NCI-H1436 treated with DMSO at 0.1 percent for 48 hours (cell line): Measurements from ENCODE around the gene ZMYND12.

Experiments used
- DNase-seq: peaks from one replicate; lab custom pipeline; 2025; lab: John Stamatoyannopoulos, UW

ZMYND12 gene

DNA sequence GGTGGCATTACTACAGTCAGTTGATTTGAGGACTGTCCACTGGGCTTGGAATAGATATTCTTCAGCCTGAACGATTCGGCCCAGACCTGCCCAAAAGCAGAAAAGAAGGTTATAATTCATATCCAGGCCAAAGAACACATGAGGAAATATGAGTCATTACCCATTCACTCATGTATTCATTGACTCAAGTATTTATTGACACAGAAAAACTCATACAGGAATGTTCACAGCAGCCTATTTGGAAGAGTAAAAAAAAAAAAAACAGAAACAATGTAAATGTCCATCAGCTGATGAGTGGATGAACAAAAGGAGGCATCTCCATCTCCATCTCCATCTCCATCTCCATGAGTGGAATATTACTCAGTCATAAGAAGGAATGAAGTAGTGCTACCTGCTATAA lies 15.9 kb downstream of the ZMYND12 start:
- DNase-seq, result no peak

DNA sequence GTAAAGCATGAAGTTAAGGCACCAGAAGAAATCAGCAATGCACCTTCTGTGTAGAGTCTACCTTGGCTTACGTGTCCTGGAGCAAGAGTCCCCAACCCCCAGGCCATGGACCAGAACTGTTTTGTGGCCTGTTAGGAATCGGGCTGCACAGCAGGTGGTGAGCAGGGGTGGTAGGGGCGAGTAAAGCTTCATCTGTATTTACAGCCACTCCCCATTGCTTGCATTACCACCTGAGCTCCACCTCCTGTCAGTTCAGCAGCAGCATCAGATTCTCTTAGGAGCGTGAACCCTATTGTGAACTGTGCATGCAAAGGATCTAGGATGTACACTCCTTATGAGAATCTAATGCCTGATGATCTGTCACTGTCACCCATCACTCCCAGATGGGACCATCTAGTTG lies 21.5 kb downstream of the ZMYND12 start:
- no peak for DNase-seq

DNA sequence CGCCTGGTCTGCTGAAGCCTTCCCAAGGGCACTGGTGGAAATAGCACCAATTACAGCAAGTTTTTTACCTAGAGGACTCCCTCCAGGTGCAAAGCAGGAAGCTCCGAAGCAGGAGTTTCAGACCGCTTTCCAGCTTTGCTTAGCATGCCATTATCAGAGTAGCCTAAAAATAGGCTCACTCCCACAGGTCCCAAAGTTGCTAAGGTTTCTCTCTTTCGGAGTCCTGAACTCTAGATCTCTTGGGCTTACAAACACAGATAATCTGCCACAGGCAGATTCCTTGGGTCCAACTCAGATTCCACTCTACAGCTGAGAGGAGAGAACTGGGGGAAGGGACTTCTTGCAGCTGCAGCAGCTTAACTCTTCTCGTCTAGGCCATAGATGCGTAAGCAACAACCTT lies 22.5 kb downstream of the ZMYND12 start:
- no peak for DNase-seq

DNA sequence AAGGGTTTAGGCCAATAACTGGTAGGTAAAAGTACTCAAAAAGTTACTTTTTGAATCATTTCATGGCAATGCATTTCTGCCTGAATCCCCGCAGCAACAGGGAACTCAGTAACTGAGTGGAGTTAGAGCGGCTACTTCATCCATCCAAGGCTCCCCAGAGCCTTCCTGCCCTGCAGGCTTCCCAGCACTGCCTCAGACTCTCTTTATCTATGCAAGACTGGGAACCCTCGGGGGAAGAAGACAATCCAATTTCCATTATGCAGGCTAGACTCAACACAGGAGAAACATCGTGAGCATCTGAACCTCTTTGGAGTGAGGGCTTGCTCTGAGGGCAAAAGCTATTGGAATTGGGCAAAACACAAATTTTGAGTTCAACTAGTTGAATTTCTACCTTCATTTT lies 23.1 kb downstream of the ZMYND12 start:
- DNase-seq, result no peak

DNA sequence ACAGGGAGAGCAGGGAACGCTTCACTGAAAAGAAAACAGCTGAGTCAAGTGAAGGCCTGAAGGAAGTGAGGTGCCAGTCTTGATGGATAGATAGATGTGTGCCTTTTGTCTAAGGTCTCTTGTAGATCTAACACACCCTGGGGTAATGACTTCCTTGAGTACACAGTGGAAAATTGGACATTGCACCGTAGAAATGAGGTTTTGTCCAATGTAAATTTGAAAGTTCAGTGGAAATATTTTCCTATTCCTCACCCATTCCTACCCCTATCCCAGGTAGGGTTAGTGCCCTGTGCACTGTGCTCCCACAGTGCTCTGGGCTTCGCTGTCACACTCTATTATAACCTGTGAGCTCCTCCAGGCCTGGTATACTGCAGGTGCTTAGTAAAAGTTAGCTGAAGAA lies 24.3 kb downstream of the ZMYND12 start:
- no peak for DNase-seq

DNA sequence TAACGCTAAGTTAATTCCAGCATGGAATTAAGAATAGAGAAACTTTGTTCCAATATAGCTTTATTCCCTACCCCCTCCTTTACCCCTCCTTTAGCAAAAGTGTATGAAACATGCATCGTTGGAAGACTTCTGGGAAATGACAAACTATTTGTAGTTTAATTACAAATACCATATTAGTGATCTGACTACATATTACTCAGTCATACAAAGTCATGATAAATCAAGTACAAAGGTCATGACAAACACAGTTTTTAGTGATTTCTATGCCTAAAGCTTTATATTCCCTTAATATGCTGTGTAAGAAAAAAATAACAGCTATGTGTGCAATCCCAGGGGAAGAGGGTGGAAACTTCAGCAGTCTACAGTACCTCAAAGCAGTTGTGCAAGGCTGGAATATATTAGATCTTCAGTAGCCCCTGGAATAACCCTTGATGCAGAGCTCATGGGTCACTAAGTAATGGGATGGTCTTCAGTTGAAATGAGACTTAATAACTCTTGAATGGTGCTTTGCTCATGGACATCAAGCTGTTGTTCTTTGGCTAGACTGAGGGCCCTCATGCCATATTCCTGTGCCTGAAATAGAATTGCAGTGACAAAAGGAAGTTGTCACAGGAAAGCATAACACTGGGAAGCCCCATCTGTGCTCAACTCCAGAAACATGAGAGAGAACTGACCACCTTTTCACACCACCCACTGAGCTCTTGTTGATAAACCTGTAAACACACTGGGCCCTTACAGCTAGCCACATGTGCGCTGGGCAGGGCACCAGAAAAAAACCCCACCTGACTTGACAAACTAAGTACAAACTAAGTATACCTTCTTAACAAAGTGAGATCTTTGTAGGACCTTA lies 25.3 kb downstream of the ZMYND12 start:
- no peak for DNase-seq

DNA sequence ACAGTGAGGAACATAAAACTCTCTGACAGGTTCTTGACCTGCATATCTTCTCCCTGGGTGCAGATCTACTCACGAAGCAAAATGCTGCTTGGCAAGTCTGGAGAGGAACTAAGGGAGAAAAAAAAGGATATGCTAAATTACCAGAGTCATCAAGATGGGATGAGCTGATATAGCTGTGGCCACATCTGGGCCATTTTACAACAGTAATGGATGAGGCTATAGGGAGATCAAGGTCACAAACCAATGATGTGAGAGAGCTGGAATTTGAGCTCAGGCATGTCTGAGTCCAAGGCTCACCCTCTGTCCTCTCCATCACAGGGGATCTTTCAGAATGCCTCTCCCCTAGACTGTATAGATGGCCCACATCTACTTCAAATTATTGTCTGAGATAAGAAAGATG lies 26.2 kb downstream of the ZMYND12 start:
- DNase-seq, result no peak

DNA sequence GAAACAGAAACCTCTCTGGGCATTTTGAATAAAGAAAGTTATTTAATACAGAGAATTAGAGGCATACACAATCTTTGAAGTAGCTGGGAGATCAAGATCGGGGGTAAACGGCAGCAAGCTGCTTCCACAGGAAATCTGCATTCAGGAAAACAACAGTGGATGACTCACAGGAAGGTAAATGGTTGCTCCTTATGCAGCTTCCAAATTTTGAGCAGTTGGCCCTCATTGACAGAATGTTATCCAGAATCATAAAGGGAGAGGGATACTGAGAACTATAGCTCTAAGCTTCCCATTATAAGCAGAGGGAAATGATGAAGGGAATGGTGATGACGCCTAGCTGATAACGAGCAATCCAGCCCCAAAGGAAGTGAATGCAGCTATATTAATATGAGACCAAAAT lies 28.6 kb downstream of the ZMYND12 start:
- DNase-seq, result no peak

DNA sequence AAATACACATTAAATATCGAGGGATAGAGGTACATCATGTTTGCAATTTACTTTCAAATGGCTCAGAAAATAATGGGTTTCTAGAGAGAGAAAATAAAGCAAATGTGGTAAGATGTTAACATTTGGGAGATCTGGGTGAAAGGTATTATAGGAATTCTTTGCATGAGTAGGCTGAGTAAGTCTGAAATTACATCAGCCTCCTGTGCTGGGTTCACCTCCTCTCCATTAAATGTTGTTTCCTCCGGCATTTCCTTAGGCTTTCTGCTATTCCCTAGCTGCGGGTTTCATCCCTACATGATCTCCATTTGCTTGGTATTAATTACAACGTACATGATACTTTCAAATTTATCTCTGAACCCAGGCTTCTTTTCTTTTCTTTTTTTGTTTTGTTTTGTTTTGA lies 31.6 kb downstream of the ZMYND12 start:
- DNase-seq, result no peak

DNA sequence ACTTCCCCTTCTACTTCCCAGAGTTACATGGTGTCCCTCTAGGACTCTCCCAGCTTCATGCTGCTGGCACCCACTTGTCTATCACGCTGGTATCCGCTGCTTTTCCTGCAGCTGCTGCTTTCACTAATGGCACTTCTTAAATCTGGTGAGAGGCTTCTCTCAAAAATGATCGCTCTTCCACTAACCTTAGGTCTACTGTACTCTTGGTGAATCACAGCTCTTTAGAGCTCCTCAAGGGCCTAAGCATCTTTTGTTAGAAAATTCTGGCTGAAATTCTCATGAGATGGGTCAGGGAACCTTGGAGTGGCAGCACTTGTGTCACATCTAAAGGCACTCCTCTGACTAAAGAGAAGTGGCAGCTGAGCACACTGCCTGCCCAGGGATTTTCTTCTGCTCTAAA lies 32.1 kb downstream of the ZMYND12 start:
- peak; percentile 33 for DNase-seq

DNA sequence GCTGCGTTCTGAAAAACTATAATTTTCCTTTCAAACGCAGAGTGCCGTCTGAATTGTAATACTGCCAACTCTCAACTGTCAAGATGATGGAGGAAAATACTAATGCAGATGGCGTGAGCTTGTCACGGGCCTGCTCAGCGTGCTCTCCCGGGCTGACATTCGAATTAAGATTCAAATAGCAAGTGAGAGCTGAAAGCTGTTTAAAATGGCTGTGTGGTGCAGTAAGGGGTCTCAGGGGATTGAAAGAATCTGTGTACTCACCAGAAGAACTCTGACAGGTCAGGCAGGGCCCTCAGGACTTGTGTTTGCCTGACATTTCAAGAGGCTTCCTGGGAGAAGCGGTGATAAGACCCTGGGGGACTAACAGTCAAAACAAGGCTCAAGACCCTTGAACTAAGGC lies 33.1 kb downstream of the ZMYND12 start:
- DNase-seq, result peak; percentile 80

DNA sequence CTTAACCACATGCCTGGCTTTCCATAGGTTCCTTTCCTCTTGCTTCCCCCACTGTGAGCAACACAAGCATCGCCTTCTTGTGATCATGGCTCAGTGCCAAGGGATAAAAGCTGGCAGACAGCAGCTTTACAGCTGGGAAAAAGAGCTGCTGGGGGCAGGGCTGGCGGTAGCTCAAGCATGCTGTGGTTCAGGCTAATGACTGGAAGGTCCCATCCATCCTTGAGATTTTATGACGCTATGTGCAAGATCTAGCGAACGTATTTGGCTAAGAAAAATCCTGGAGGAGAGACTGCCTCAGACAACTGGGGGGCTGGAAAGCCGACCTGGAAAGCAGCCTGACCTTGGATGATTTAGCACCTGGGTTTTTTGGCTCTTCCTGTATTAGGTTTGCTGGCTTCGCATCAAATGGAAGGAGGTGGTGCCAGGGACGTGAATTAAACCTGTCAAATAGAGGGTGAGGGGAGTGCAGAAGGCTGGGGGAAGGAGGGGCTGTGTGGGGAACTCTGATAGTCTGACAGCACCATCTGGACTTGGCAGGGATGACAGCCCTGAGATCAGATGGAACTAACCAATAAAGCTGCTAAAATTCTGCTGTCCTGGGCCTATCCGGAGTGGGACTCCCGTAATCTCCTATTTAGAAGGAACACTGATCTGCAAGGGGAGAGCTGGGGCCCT lies 34.8 kb downstream of the ZMYND12 start:
- DNase-seq, result peak; percentile 63

DNA sequence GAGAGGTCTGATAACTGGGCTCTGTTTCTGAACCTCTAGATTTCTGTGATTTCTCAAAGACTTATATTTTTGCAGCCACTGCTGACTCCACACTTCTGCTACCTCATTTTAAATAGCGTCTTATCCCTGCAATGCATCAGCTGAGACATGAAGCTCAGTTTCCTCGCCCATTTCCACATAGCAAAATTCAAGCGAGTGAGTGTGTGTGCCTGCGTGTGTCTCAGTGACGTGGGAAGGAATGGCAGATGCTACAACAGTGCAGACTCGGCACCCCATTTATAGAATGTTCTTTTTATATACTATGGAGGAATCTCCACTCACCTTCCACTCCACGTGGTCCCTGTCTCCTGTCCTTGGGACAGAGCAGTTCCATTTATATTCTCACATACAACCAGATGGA lies 35.7 kb downstream of the ZMYND12 start:
- DNase-seq, result no peak

DNA sequence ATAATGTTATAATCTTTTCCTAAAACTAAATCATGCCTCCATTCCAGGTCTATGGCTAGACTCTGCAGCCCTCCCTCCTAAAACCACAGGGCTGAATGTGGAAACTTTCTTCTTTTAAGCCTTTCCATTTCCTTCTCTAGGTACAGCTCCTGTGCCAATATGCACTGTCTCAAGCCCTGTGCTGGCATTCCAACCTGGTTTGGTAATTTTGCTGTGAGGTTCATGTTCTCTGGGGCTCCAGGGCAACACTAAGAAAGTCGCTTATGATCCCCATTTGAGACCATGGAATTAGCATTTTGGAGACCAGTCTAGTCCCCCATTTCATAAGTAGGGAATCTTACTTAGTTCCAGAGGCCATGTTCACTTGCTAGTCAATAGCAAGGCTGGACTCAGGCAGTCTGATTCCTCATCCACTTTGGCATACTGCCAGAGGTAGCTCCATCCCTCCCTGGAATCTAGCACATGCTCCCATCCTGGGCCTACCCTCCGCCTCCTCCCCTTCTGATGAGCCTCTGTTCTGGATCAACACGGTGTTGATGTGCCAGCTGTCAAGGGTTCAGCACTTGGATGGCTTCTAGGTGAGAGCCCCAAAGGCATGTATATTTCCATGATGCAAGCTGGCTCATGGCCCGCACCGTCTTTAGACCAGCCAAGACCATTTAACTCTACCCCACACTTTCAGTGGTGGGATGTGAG lies 36.5 kb downstream of the ZMYND12 start:
- DNase-seq, result no peak

DNA sequence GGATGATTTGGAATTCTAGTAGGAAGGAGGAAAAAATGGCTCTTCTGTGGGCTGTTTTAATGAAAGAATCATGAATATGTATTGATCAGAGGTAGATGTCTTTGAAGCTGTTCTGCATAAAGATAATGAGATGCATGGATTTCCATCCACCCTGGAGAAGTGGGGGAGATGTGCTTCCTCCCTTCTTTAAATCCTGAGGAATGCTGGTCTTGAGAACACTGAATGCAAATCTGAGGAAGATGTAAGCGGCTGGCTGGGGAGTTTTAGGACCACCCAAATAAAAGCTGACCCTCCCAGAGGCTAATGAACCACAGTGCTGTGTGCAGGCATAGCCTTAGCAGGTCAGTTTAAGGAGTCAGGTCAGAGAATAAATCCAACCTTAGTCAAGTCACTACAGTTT lies 37.3 kb downstream of the ZMYND12 start:
- DNase-seq, result no peak

DNA sequence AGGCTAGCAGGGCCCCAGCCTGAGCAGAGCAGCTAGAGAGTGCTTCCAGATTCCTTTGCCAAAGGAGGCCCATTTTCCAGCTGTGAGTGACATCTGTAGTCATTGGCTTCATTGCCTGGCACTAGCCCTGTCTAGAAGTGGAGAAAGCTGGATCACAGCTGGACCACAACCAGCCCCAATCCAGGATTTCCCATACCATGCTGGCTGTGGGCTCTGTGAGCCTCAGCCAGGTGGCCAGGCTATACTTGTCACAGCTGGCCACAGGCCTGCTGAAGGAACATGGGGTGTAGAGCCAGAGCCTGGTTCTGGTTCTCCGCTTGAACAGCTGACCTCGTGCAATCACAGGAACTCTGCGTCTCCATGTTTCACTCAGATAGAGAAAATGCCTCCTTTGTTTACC lies 38.7 kb downstream of the ZMYND12 start:
- DNase-seq, result no peak

DNA sequence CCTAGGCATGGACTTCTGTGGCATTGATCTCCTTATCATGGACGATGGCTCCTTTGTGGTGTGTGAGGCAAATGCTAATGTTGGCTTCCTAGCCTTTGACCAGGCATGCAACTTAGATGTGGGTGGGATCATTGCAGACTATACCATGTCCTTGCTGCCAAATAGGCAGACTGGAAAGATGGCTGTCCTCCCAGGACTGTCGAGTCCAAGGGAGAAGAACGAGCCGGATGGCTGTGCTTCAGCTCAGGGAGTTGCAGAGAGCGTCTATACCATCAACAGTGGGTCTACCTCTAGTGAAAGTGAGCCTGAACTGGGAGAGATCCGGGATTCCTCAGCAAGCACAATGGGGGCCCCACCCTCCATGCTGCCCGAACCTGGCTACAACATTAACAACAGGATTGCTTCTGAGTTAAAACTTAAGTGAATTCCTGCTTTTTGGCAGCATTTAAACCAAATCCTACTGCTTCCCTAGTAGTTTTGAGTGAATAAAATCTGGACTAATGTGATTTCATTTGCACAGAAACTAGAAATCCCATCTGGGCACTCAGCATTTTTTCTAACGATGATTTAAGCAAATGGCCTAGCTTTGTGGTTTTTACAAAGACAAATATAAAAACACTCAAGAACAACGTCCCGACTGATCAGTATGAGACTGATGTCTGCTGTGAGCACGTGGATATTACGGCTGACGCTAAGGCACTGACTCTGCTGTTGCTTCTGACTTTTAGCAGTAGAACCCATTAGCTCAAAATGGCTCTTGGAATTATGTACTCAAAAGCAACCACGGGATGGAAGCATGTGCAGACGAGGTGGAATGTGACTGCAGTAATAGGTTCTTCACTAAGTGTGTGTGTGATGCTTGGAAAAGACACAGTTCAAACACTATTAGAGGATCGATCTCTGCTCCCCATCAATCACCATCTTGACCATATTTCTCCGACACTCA lies 41.0 kb downstream of the ZMYND12 start:
- DNase-seq, result no peak

DNA sequence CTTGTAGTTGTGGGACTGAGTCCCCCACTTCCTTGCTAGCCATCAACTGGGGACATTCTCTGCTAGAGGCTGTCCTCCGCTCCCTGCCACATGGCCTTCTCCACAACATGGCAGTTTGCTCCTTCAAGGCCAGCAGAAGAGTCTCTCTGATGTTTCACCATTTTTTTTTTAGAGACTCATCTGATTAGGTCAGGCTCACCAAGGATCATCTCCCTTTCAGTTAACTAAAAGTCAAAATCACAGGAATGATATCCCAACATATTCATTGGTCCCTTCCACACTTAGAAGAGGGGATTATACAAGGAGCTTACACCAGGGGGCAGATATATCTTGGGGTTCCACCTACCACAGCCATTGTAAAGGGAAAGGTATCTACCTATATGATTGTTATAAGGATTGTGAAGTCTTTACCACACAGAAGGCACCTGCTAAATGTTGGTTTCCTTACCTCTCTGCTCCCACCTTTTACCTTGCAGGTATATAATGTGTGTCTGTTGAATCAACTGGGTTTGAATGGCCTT lies 51.9 kb downstream of the ZMYND12 start:
- DNase-seq, result no peak

DNA sequence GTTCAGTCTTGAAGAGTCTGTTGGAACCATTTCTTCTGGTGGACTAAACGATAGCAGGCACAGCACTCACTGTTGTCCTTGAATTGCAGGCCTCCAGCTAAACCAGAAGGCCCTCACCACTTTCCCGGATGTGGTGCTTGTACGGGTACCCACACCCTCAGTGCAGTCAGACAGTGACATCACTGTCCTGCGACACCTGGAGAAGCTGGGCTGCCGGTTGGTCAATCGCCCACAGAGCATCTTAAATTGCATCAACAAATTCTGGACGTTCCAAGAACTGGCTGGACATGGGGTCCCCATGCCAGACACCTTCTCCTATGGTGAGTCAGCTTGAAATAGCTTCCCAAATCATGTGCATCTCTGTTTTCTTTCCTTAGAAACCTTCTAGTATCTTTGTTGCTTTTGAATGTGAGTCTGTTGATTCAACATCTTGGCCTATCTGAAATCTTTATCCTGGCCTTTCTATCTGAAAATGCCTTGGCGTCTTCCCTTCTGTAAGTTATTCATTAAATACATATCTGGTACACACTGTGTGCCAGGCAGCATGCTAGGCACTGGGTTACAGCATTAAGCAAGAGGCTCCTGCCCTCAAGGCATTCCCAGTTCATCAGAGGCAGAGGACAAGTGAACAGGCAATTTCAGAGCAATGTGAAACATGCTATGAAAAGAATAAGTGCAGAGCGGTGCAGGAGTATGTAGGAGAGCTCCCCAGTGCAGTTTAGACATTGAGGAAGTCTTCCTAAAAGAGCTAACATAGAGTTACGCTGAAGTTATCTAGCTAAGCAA lies 56.3 kb downstream of the ZMYND12 start:
- no peak for DNase-seq

DNA sequence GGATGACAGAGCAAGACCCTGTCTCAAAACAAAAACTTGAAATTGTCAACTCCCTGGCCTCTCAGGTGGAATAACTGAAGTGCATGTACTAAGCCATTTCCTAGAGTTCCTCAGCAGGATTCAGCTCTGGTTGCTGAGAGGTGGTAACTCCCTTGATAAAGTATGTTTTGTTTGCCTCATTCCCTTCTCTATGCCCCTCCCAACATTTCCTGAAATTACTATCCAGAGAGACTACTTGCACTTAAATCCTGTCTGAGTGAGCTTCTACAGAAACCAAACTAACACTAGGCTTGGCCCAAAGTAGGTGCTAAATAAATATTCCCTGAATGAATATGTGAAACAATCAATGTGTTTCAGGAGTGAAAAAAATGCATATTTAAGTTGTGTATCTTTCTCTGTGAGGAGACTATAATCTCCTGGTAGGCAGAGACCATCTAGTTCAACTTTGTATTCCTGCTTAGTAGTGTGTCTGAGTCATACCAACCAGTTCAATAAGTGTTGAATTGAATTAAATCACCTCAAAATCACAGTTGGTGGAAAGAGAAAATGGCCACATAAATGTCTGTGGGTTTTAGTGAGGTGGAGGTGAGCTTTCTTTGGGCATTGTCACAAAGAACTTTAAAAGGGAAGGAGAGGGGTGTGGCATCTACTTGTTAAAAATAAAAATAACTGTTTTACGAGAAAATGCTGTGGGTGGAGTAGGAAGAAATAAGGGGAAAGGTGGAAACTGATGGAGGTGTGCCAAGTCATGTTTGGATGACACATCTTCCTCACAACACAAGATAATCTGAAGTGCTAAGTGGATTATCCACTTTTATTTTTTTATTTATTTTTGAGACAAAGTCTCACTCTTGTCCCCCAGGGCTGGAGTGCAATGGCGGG lies 62.6 kb downstream of the ZMYND12 start:
- DNase-seq, result no peak
